Muscle layer of duodenum (tissue), 2 donors: Measurements from ENCODE around the gene GLT6D1.

Experiments used
- H3K27ac ChIP-seq: one replicate; pipeline ENCODE4 v1.7.0; 2013; ENCODE audit warnings: mild to moderate bottlenecking, low read length
- H3K27me3 ChIP-seq: one replicate; pipeline ENCODE4 v1.7.0; 2013; ENCODE audit warnings: low read depth, mild to moderate bottlenecking, control low read depth, low read length
- H3K36me3 ChIP-seq, 2 donors: one replicate each; pipeline ENCODE4 v1.7.0; 2013; ENCODE audit warnings: low read length in 2 of 2, control low read depth in 1 of 2, mild to moderate bottlenecking in 1 of 2; ENCODE audit not compliant: insufficient read depth in 2 of 2, control insufficient read depth in 1 of 2
- H3K4me1 ChIP-seq, 2 donors: one replicate each; pipeline ENCODE4 v1.7.0; 2013; ENCODE audit warnings: low read length in 2 of 2, mild to moderate bottlenecking in 2 of 2, control low read depth in 1 of 2, moderate library complexity in 1 of 2; ENCODE audit not compliant: insufficient read depth in 2 of 2, control insufficient read depth in 1 of 2
- H3K4me3 ChIP-seq, 2 donors: one replicate each; pipeline ENCODE4 v1.7.0; 2013; ENCODE audit warnings: low read length in 2 of 2, low read depth in 1 of 2, mild to moderate bottlenecking in 1 of 2
- H3K9me3 ChIP-seq, 2 donors: one replicate each; pipeline ENCODE4 v1.7.0; 2013; ENCODE audit warnings: low read length in 2 of 2, control low read depth in 1 of 2, mild to moderate bottlenecking in 1 of 2; ENCODE audit not compliant: control insufficient read depth in 1 of 2
- donor health status: healthy.

GLT6D1 gene

DNA sequence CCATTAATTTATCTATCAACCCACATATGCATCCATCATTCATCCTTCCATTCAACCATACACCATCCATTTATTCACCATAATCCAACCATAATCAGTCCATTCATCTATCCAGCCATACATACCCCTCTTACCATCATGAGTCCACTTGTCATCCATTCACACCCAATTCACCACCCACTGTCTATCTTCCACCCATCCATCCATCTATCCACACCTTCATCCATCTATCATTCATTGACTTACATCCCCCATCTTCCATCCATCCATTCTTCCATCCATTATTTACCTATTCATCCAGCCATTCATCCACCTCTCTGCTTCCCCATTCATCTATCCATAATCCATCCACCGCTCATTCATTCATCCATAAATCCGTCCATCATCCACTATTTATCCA lies 60.0 kb downstream of the GLT6D1 start:
- no peak overlapping the region for H3K27ac ChIP-seq
- no peaks in the 10 kb centered on the region for H3K27me3 ChIP-seq
- no peaks in the 10 kb centered on the region for H3K36me3 ChIP-seq
- H3K4me3 ChIP-seq, result no peak overlapping the region
- no peaks in the 10 kb centered on the region for H3K4me1 ChIP-seq
- no peaks in the 10 kb centered on the region for H3K9me3 ChIP-seq

DNA sequence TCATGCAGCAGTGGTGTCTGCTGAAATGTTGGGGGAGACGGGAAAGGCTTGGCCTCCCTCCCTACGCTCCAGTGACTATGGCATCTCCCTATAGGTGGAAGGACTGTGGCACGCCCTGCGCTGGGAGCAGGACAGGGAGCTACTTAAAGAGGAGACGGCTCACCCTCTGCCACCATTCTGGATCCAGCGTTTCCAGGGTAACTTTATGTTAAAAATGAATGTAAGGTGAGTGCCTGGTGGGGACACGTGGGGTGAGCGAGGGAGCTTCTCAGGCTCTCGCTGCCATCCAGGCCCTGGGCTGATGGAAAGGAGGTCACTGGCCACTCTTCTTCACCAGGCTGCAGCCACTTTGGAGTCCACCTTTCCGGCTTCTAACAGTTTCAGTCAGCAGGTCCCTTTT lies 62.1 kb downstream of the GLT6D1 start:
- H3K4me3 ChIP-seq, result no peak overlapping the region
- H3K4me1 ChIP-seq, result no peaks in the 10 kb centered on the region
- no peaks in the 10 kb centered on the region for H3K36me3 ChIP-seq
- no peak overlapping the region for H3K27ac ChIP-seq
- no peaks in the 10 kb centered on the region for H3K9me3 ChIP-seq
- no peaks in the 10 kb centered on the region for H3K27me3 ChIP-seq

DNA sequence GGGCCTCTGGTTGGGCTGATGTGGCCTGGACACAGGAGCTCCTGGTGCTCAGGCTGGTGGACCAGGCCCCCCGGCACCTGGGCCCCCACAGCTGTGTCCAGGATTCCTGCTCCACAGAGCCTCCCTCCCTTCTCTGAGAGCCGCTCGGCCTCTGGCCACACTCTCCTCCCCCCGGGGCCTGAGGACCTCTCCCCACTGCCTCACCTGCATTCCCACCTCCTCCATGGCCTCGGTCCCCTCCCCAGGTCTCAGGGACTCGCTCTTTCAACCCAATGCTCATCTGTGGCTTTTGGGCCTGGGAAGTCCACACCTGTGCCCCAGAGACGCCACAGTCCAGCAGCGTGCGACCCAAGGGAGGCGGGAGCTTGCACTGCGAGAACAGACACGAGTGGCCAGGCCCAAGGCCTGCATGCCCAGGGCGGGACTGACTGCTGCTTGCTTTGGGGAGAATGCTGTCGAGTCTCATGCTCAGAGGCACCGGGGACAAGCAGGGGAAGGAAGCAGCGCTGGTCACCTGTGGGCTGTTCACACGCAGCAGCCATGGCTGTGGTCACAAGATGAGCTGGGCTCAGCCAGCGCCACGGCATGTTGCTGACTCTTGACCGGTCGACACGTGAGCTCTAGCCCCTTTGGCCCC lies 63.2 kb downstream of the GLT6D1 start:
- Histone ChIP-seq H3K27me3 (no peaks in the 10 kb centered on the region), H3K9me3 (no peaks in the 10 kb centered on the region), H3K4me1 (no peaks in the 10 kb centered on the region), H3K36me3 (no peaks in the 10 kb centered on the region), H3K27ac (no peak overlapping the region), H3K4me3 (no peak overlapping the region)

DNA sequence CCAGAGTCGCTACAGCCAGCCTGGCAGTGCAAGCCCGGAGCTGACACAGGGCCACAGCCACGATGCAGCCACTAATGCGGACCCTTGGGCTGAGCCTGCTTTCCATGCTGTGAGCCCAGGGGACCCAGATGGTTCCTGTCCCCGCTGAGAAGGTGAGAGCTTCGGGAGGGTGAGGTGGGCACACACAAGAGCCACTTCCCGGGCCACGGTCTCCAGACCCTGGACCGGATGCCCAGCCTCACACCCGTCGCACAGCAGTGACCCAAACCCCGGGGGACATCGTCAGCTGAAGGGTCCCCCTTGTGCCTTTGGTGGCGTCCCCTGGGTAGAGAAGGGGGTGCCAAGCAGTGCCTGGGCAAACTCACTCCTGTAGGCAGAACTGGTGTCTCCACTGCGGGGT lies 64.4 kb downstream of the GLT6D1 start:
- no peaks in the 10 kb centered on the region for H3K36me3 ChIP-seq

DNA sequence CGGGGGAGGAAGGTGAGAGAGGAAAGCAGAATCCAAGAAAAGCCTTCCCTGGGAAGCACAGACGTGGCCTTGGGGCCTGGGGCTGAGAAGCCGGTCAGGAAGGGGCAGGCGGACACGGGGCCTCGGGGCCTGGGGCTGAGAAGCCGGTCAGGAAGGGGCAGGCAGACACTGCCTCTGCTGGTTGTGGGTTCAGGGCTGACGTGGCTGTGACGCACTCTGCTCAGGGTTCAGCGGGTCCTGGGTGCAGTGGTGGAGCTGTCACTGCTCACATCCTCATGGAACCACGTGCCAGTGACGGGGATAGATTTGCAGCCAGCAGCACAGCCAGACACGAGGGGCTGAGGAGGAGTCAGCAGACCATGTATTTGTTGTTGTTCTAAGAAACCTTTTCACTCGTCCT lies 65.0 kb downstream of the GLT6D1 start:
- Histone ChIP-seq H3K36me3 (no peaks in the 10 kb centered on the region), H3K4me3 (no peak overlapping the region), H3K9me3 (peaks cover 0 to 3% of the 10 kb centered on the region in 2 donors), H3K27me3 (no peaks in the 10 kb centered on the region), H3K4me1 (no peaks in the 10 kb centered on the region), H3K27ac (no peak overlapping the region)

More for the DNA sequence above, 64.4 kb downstream of the GLT6D1 start:
- no peaks in the 10 kb centered on the region for H3K4me1 ChIP-seq
- H3K4me3 ChIP-seq, result no peak overlapping the region
- H3K27ac ChIP-seq, result no peak overlapping the region
- H3K27me3 ChIP-seq, result no peaks in the 10 kb centered on the region
- H3K9me3 ChIP-seq, result no peaks in the 10 kb centered on the region
